Subcutaneous abdominal adipose tissue (tissue), 5 donors: ENCODE data around the gene RYK.

ENCODE experiments used
- H3K27ac ChIP-seq: one replicate; pipeline ENCODE4 v1.7.0; 2013; ENCODE audit warnings: low read depth, mild to moderate bottlenecking, inconsistent platforms, low read length, moderate library complexity
- H3K27me3 ChIP-seq, 5 donors: one replicate each; pipeline ENCODE4 v1.7.0; 2013; ENCODE audit warnings: low read length in 5 of 5, inconsistent platforms in 1 of 5; ENCODE audit not compliant: control insufficient read depth in 5 of 5, insufficient read depth in 4 of 5
- H3K36me3 ChIP-seq, 5 donors: one replicate each; pipeline ENCODE4 v1.7.0; 2013; ENCODE audit warnings: low read length in 5 of 5; ENCODE audit not compliant: control insufficient read depth in 5 of 5, insufficient read depth in 5 of 5
- H3K4me1 ChIP-seq, 5 donors: one replicate each; pipeline ENCODE4 v1.7.0; 2013; ENCODE audit warnings: low read length in 5 of 5, mild to moderate bottlenecking in 3 of 5, moderate library complexity in 1 of 5; ENCODE audit not compliant: control insufficient read depth in 5 of 5, insufficient read depth in 5 of 5
- H3K4me3 ChIP-seq, 5 donors: one replicate each; pipeline ENCODE4 v1.7.0; 2013; ENCODE audit warnings: low read length in 5 of 5, low read depth in 1 of 5
- H3K9ac ChIP-seq, 5 donors: one replicate each; pipeline ENCODE4 v1.7.0; 2013; ENCODE audit warnings: low read length in 5 of 5, mild to moderate bottlenecking in 4 of 5, moderate library complexity in 3 of 5
- H3K9me3 ChIP-seq, 5 donors: one replicate each; pipeline ENCODE4 v1.7.0; 2013; ENCODE audit warnings: low read length in 5 of 5; ENCODE audit not compliant: control insufficient read depth in 5 of 5
- donor health status: healthy.
- donor health status: healthy.
- donor health status: healthy.
- donor health status: healthy.
- donor health status: healthy.

RYK gene

GRCh38 chr3:134143828-134144401, 106.7 kb downstream of the RYK start:
- no peak overlapping the region for H3K9ac ChIP-seq
- no peak overlapping the region for H3K4me3 ChIP-seq
- H3K27ac ChIP-seq: no peak overlapping the region
- H3K9me3 ChIP-seq: no peaks in the 10 kb centered on the region
- peaks cover 0 to 8% (median 4%) of the 10 kb centered on the region in 5 donors for H3K36me3 ChIP-seq
- H3K27me3 ChIP-seq: no peaks in the 10 kb centered on the region
- H3K4me1 ChIP-seq: peaks cover 0 to 23% (median 0%) of the 10 kb centered on the region in 5 donors

- no peak overlapping the region for H3K9ac ChIP-seq
- peaks cover 0 to 4% (median 0%) of the 10 kb centered on the region in 5 donors for H3K36me3 ChIP-seq
- H3K27me3 ChIP-seq: no peaks in the 10 kb centered on the region
- no peaks in the 10 kb centered on the region for H3K9me3 ChIP-seq
- no peaks in the 10 kb centered on the region for H3K4me1 ChIP-seq
- no peak overlapping the region for H3K4me3 ChIP-seq
- no peak overlapping the region for H3K27ac ChIP-seq
These were observed 114.1 kb downstream of the RYK start for GRCh38 chr3:134136604-134137003.

DNA sequence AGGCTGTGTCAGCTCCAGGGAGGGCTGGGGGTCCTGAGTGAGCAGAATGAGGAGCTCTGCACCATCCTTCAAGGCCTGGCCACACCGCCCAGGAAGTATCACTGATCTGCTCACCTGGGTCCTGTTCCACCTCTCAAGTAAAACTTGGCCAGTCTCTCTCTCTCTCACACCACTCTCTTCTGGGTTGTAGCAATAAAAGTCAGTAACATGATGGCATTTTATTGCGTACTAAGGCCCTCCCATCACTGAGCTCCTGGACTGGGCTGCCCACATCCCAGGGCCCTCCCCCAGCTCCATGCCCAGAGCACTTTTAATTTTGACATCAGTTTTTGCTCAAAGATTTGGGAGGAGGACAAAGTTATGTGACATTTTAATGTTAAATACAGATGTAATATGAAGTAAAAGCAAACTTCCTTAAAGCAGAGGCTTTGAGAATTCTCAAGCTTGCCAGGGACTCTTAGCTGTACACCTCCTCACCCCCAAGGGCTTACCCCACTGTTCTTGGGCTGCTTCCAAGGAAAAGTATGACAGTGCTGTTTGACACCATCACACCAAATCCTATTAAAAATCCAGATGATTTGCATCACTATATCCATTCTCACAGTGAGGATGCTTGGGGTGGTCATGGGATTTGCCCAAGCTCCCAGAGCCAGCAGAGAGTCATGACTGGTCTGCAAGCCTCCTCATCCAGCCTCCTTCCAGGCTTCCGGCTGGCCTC, 115.8 kb downstream of the RYK start:
- peaks cover 0 to 4% (median 0%) of the 10 kb centered on the region in 5 donors for H3K36me3 ChIP-seq

DNA sequence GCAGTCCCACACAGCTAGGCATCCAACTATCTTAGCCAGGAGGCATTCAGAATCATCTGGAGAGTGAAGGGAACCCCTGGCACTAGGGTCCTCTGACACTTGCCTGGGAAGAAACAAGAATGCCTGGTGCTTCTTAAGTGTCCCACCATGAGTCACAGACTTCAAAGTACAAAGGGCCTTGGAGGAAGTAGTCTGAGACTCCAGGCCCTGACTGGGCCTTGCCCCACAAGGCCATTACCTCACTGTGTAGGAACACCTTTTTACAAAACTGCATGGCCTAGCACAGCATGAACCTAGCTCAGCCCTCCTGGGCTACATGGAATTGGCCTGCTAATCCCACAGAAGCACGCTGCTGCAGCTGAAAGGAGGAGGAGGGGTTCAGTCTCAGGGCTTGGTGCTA, 116.4 kb downstream of the RYK start:
- Histone ChIP-seq H3K27me3 (no peaks in the 10 kb centered on the region), H3K36me3 (peaks cover 0 to under 1% (median 0%) of the 10 kb centered on the region in 5 donors), H3K4me3 (no peak overlapping the region), H3K27ac (no peak overlapping the region), H3K9ac (no peak overlapping the region), H3K4me1 (no peaks in the 10 kb centered on the region), H3K9me3 (no peaks in the 10 kb centered on the region)

More for the DNA sequence above, 115.8 kb downstream of the RYK start:
- H3K9me3 ChIP-seq: no peaks in the 10 kb centered on the region
- no peak overlapping the region for H3K4me3 ChIP-seq
- no peaks in the 10 kb centered on the region for H3K4me1 ChIP-seq
- H3K27ac ChIP-seq: no peak overlapping the region
- no peak overlapping the region for H3K9ac ChIP-seq
- no peaks in the 10 kb centered on the region for H3K27me3 ChIP-seq

DNA sequence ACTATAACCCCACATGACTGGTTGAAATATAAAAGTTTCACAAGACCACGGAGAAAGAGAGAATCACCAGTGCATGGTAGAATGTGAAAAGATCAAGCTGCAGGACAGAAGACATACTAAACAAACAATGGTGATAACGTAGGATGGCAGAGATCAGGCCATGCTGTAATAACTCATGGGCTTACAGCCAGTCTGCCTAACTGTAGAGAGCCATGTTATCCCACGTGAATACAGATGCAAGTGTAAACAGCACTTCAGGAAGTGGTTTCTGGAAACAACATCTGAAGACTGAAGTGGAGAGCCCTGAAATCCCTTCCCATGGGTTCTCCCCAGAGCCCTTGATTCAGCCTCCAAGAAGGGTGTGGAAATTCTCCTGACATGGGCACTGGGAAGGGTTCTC, 117.7 kb downstream of the RYK start:
- H3K36me3 ChIP-seq: peaks cover 0 to 3% (median 0%) of the 10 kb centered on the region in 5 donors
- H3K27ac ChIP-seq: no peak overlapping the region
- no peaks in the 10 kb centered on the region for H3K9me3 ChIP-seq
- no peak overlapping the region for H3K9ac ChIP-seq
- no peaks in the 10 kb centered on the region for H3K4me1 ChIP-seq
- H3K4me3 ChIP-seq: no peak overlapping the region
- H3K27me3 ChIP-seq: no peaks in the 10 kb centered on the region

DNA sequence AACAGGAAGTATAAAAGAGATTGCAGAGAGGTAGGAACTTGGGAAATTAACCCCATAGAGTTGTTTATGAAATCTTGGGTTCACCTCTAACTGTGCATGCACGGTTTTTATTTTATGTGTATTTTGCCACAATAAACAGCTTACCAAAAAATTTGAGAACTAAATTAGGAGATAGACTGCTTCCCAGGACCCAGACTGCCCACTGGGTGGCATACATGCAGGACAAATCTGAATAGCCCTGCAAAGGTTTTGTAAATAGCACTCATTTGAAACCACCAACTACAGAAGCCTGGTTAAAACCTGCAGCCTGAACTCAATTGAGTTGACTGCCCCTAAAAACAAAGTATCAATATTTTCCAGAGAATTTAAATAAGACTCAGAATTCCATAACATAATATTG, 124.5 kb downstream of the RYK start:
- H3K9ac ChIP-seq: no peak overlapping the region
- no peak overlapping the region for H3K4me3 ChIP-seq

DNA sequence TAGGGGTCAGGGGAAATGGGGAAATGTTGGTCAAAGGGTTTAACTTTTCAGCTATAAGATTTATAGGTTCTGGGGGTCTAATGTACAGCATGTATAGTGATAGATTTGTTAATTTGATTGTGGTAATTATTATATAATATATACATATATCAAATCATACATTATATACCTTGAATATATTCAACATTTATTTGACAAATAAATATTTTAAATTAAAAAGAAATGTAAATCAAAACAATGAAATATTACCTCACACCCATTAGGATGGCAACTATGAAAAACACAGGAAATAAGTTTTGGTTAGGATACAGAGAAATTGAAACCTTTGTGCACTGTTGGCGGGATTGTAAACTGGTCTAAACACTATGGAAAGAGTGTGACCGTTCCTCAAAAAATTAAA, 135.9 kb downstream of the RYK start:
- no peak overlapping the region for H3K9ac ChIP-seq
- H3K27me3 ChIP-seq: no peaks in the 10 kb centered on the region
- H3K36me3 ChIP-seq: no peaks in the 10 kb centered on the region
- no peaks in the 10 kb centered on the region for H3K4me1 ChIP-seq
- H3K27ac ChIP-seq: no peak overlapping the region
- peaks cover 0 to 14% (median 4%) of the 10 kb centered on the region in 5 donors for H3K9me3 ChIP-seq
- no peak overlapping the region for H3K4me3 ChIP-seq

More for the DNA sequence above, 124.5 kb downstream of the RYK start:
- H3K4me1 ChIP-seq: no peaks in the 10 kb centered on the region
- peaks cover 0 to 4% (median 0%) of the 10 kb centered on the region in 5 donors for H3K9me3 ChIP-seq
- no peak overlapping the region for H3K27ac ChIP-seq
- peaks cover 0 to 7% (median 0%) of the 10 kb centered on the region in 5 donors for H3K36me3 ChIP-seq
- no peaks in the 10 kb centered on the region for H3K27me3 ChIP-seq

GRCh38 chr3:134111616-134112015, 139.0 kb downstream of the RYK start:
- Histone ChIP-seq H3K36me3 (no peaks in the 10 kb centered on the region), H3K9me3 (peaks cover 0 to 5% (median 0%) of the 10 kb centered on the region in 5 donors), H3K4me3 (no peak overlapping the region), H3K27ac (no peak overlapping the region), H3K4me1 (no peaks in the 10 kb centered on the region), H3K27me3 (no peaks in the 10 kb centered on the region), H3K9ac (no peak overlapping the region)

DNA sequence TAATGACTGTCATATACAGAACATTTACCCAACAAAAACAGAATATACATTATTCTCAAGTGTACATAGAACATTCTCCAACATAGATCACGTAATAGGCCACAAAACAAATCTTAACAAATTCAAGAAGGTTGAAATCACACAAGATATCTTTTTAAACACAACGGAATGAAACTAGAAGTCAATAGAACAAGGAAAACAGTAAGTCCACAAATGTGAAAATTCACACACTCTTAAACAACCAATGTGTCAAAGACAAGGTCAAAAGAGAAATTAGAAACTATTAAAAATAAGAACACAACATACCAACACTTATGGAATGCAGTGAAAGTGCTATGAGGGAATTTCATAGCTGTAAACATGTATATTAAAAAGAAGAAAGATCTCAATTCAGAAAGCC, 139.7 kb downstream of the RYK start:
- Histone ChIP-seq H3K27me3 (no peaks in the 10 kb centered on the region), H3K4me3 (no peak overlapping the region), H3K9me3 (peaks cover 0 to 5% (median 0%) of the 10 kb centered on the region in 5 donors), H3K36me3 (no peaks in the 10 kb centered on the region), H3K27ac (no peak overlapping the region), H3K9ac (no peak overlapping the region), H3K4me1 (no peaks in the 10 kb centered on the region)
